DND-41 (cell line): ENCODE data around the gene CD300E.
"Not testable (repeated sequence)": the region's sequence is repeated elsewhere in the genome, so short reads cannot be mapped to it uniquely, and the experiment has no call there.

Source experiments
- ATAC-seq: fragments of 200-7000 bp; cut with Tn5 transposase; 3 replicates; pipeline ENCODE4 v1.9.1; 2021; ENCODE audit warnings: low read depth; ENCODE audit not compliant: insufficient read depth
- DNase-seq: peaks from one replicate; pipeline ENCODE4 v3.0.0-alpha.2; 2020
- H2AFZ ChIP-seq: 2 replicates; pipeline ENCODE4 v1.6.0; 2012; ENCODE audit warnings: low read depth, low read length
- H3K27ac ChIP-seq: 2 replicates; pipeline ENCODE4 v1.5.1; 2012; ENCODE audit warnings: low read length, inconsistent platforms
- H3K27me3 ChIP-seq: fragments of 200-600 bp; sonication (generic); 2 replicates; pipeline ENCODE4 v1.6.0; 2012; ENCODE audit warnings: low read length, mild to moderate bottlenecking, inconsistent platforms; ENCODE audit not compliant: insufficient read depth, poor library complexity
- H3K36me3 ChIP-seq: 2 replicates; pipeline ENCODE4 v1.5.1; 2012; ENCODE audit warnings: low read length, inconsistent platforms; ENCODE audit not compliant: insufficient read depth
- H3K4me1 ChIP-seq: 2 replicates; pipeline ENCODE4 v1.5.1; 2012; ENCODE audit warnings: mild to moderate bottlenecking, low read length; ENCODE audit not compliant: insufficient read depth
- H3K4me2 ChIP-seq: 2 replicates; pipeline ENCODE4 v1.6.0; 2012; ENCODE audit warnings: mild to moderate bottlenecking, moderate library complexity, low read length, inconsistent platforms; ENCODE audit not compliant: insufficient read depth
- H3K4me3 ChIP-seq, 2 experiments: fragments of 200-600 bp in 1 of 2; shearing (Covaris generic) in 1 of 2; 2 replicates each; pipeline ENCODE4 v1.5.1; 2012 to 2016; ENCODE audit warnings: inconsistent platforms in 2 of 2, low read length in 2 of 2, mild to moderate bottlenecking in 2 of 2, low read depth in 1 of 2, moderate library complexity in 1 of 2
- H3K79me2 ChIP-seq: 2 replicates; pipeline ENCODE4 v1.6.0; 2012; ENCODE audit warnings: low read length, inconsistent platforms; ENCODE audit not compliant: insufficient read depth
- H3K9ac ChIP-seq: 2 replicates; pipeline ENCODE4 v1.6.0; 2012; ENCODE audit warnings: low read depth, mild to moderate bottlenecking, inconsistent platforms, low read length, moderate library complexity
- H3K9me3 ChIP-seq: 2 replicates; pipeline ENCODE4 v1.5.1; 2012; ENCODE audit warnings: low read length, moderate library complexity, mild to moderate bottlenecking, inconsistent platforms; ENCODE audit not compliant: insufficient read depth, severe bottlenecking
- H4K20me1 ChIP-seq: 2 replicates; pipeline ENCODE4 v1.6.0; 2012; ENCODE audit warnings: low read length; ENCODE audit not compliant: insufficient read depth
- CTCF ChIP-seq: IDR thresholded peaks from 2 replicates; pipeline ENCODE4 v1.5.1; 2012; ENCODE audit warnings: borderline replicate concordance, low read length, moderate library complexity, mild to moderate bottlenecking; ENCODE audit not compliant: poor library complexity, severe bottlenecking; ENCODE audit errors: extremely low read depth
- EZH2 ChIP-seq: IDR thresholded peaks from 3 replicates; pipeline ENCODE4 v1.6.1; 2012; ENCODE audit warnings: borderline replicate concordance, low read depth, mild to moderate bottlenecking, moderate library complexity, low read length, inconsistent platforms; ENCODE audit not compliant: severe bottlenecking

Gene CD300E

GRCh38 chr17:74635418-74635817 is 11.9 kb upstream of the CD300E start:
- Histone ChIP-seq H3K9me3 (no peaks in the 10 kb centered on the region), H3K27me3 (peaks cover 18% of the 10 kb centered on the region), H3K4me1 (no peaks in the 10 kb centered on the region), H3K79me2 (no peaks in the 10 kb centered on the region), H3K4me2 (no peak overlapping the region), H3K36me3 (no peaks in the 10 kb centered on the region), H3K9ac (no peak overlapping the region), H3K27ac (no peak overlapping the region), H4K20me1 (no peaks in the 10 kb centered on the region), H2AFZ (no peak overlapping the region), H3K4me3 (no peak overlapping the region)
- TF ChIP-seq EZH2: no peak
- ATAC-seq: no peak
- no peak for DNase-seq

GRCh38 chr17:74633326-74633725 is 9.8 kb upstream of the CD300E start:
- no peaks in the 10 kb centered on the region for H3K79me2 ChIP-seq
- H3K27ac ChIP-seq: no peak overlapping the region
- H3K36me3 ChIP-seq: no peaks in the 10 kb centered on the region
- no peak overlapping the region for H3K4me3 ChIP-seq
- H3K4me2 ChIP-seq: no peak overlapping the region
- H3K9ac ChIP-seq: no peak overlapping the region
- no peaks in the 10 kb centered on the region for H3K9me3 ChIP-seq
- ATAC-seq: no peak
- DNase-seq: no peak
- H3K4me1 ChIP-seq: no peaks in the 10 kb centered on the region
- TF ChIP-seq CTCF: no peak
- TF ChIP-seq EZH2: no peak
- no peaks in the 10 kb centered on the region for H4K20me1 ChIP-seq
- H2AFZ ChIP-seq: no peak overlapping the region
- H3K27me3 ChIP-seq: peaks cover 8% of the 10 kb centered on the region

- Histone ChIP-seq H4K20me1 (no peaks in the 10 kb centered on the region), H3K4me2 (no peak overlapping the region), H2AFZ (no peak overlapping the region), H3K79me2 (no peaks in the 10 kb centered on the region), H3K36me3 (no peaks in the 10 kb centered on the region), H3K4me1 (no peaks in the 10 kb centered on the region), H3K9ac (no peak overlapping the region), H3K4me3 (no peak overlapping the region), H3K27me3 (peaks cover 8% of the 10 kb centered on the region), H3K9me3 (no peaks in the 10 kb centered on the region), H3K27ac (no peak overlapping the region)
- DNase-seq: no peak
- TF ChIP-seq CTCF (no peak), EZH2 (no peak)
- no peak for ATAC-seq
These were observed 9.1 kb upstream of the CD300E start for GRCh38 chr17:74632617-74633016.

- Histone ChIP-seq H4K20me1 (no peaks in the 10 kb centered on the region), H3K79me2 (no peaks in the 10 kb centered on the region), H3K4me1 (no peaks in the 10 kb centered on the region), H2AFZ (no peak overlapping the region), H3K9me3 (no peaks in the 10 kb centered on the region), H3K4me3 (no peak overlapping the region), H3K9ac (no peak overlapping the region), H3K36me3 (no peaks in the 10 kb centered on the region), H3K27me3 (peaks cover 8% of the 10 kb centered on the region), H3K4me2 (no peak overlapping the region), H3K27ac (no peak overlapping the region)
- no peak for ATAC-seq
- DNase-seq: no peak
- TF ChIP-seq EZH2 (no peak), CTCF (no peak)
These were observed 8.2 kb upstream of the CD300E start for GRCh38 chr17:74631468-74632450.

- ATAC-seq, H3K4me2 ChIP-seq, H3K4me3 ChIP-seq: not testable (repeated sequence)
These were observed 6.7 kb upstream of the CD300E start for GRCh38 chr17:74630251-74630650.

More at GRCh38 chr17:74630251-74630650, 6.7 kb upstream of the CD300E start:
- DNase-seq, H3K27ac ChIP-seq, H3K4me1 ChIP-seq, H2AFZ ChIP-seq, H3K79me2 ChIP-seq, H3K9ac ChIP-seq, H3K36me3 ChIP-seq, H3K27me3 ChIP-seq, H4K20me1 ChIP-seq, H3K9me3 ChIP-seq: not testable (repeated sequence)
